Amniotic epithelial cell (primary cell): ENCODE results near the gene UPK3BL2.
"Not testable (repeated sequence)": the region's sequence is repeated elsewhere in the genome, so short reads cannot be mapped to it uniquely, and the experiment has no call there.

Source experiments
- DNase-seq: peaks from one replicate; pipeline ENCODE4 v3.0.0-alpha.2; 2010; ENCODE audit warnings: low read depth

UPK3BL2 gene

GRCh38 chr7:102494026-102494425, 49.5 kb downstream of the UPK3BL2 start:
- DNase-seq, result not testable (repeated sequence)

GRCh38 chr7:102493220-102493935, 50.1 kb downstream of the UPK3BL2 start:
- not testable (repeated sequence) for DNase-seq

- DNase-seq, result not testable (repeated sequence)
Observed at GRCh38 chr7:102490529-102491075, 52.9 kb downstream of the UPK3BL2 start.
